Vagina (tissue), 2 donors: Measurements from ENCODE around the gene FAM83C. TPM values are rescaled to one million over a fixed set of nuclear protein-coding genes. Genes with fewer than 3 reads are reported as not detected.

Experiments used
- DNase-seq, 2 donors: peaks; one replicate each; pipeline ENCODE4 v3.0.0-alpha.2; 2017; ENCODE audit errors: extremely low spot score in 2 of 2
- H3K27ac ChIP-seq: fragments of 200-600 bp; sonication (generic); one replicate; pipeline ENCODE4 v1.5.1; 2019
- H3K27me3 ChIP-seq: fragments of 200-600 bp; sonication (generic); one replicate; pipeline ENCODE4 v1.5.1; 2019
- H3K36me3 ChIP-seq, 2 donors: fragments of 200-600 bp; sonication (generic); one replicate each; pipeline ENCODE4 v1.5.1; 2017 to 2019
- H3K4me1 ChIP-seq: fragments of 200-600 bp; sonication (generic); one replicate; pipeline ENCODE4 v1.5.1; 2019
- H3K4me3 ChIP-seq, 2 donors: fragments of 200-600 bp; sonication (generic); 1 replicate in 1 of 2; 2 replicates in 1 of 2; pipeline ENCODE4 v1.5.1; 2016 to 2019
- H3K9me3 ChIP-seq: fragments of 200-600 bp; sonication (generic); one replicate; pipeline ENCODE4 v1.5.1; 2019
- CTCF ChIP-seq, 3 experiments: fragments of 450-650 bp in 2 of 3; fragments of 200-600 bp in 1 of 3; sonication (generic) in 1 of 3; IDR thresholded peaks; one replicate each; pipeline ENCODE4 v1.5.1; 2017 to 2019; ENCODE audit warnings: antibody characterized with exemption in 3 of 3, mild to moderate bottlenecking in 2 of 3, moderate library complexity in 2 of 3
- POLR2A ChIP-seq, 2 donors: fragments of 450-650 bp; IDR thresholded peaks; one replicate each; pipeline ENCODE4 v1.6.1; 2017; ENCODE audit warnings: antibody characterized with exemption in 2 of 2, mild to moderate bottlenecking in 2 of 2, moderate library complexity in 2 of 2
- POLR2AphosphoS5 ChIP-seq, 2 donors: sonication (generic); formaldehyde crosslinking; IDR thresholded peaks; one replicate each; pipeline ENCODE4 v1.9.0; 2017; ENCODE audit warnings: antibody characterized with exemption in 2 of 2, mild to moderate bottlenecking in 2 of 2, low read depth in 1 of 2; ENCODE audit not compliant: insufficient read depth in 1 of 2
- intact Hi-C: fragments of 100-400 bp; cut with DNase I; formaldehyde crosslinking; loops from one replicate; pipeline ENCODE4 v1.15.1; 2023
- total RNA-seq: library from RNA; depleted of rRNA; stranded (reverse); fragments of >200 nt; gene quantifications from one replicate; pipeline ENCODE4 v1.2.3, GENCODE V29; 2016

FAM83C gene
- total RNA-seq, 1 donor from 2014 or later, result 16.9 TPM

DNA sequence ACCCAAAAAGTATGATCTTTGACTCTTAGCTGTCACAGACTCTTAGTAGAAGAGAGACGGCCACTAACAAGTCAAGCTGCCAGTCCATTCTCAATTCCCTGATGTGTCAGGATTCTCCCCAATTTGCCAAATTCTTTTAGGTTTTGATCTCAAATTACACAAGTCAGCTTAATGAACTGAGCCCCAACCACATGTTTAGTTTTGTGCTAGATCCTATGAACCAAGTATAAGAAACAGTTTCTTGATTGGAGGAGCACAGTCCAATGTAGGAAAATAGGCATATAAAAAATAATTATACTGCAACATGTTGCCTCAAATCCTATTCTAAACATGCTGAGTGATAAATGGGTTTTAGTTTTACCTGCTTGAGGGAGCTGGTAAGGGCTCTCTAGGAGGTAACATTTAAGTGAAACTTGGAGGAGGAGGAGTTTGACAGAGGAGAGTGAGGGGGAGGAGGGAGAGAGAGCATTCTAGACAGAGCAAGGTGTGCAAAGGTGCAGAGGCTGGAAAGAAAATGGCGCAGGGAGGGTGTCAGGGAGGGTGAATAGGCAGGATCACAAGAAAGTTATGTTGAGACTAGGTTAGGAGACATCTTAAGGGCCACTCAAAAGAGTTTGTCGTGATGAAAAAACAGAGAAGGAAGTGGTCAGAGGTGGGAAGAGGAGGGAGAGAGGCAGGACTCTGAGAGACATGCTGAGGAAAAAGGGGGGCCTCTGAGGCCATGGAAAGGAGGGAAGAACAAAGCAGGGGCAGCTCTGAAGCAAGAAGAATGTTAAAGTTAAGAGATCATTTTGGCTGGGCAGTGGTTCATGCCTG, 22.8 kb upstream of the FAM83C start:
- no peak overlapping the region for H3K4me3 ChIP-seq
- H3K27ac ChIP-seq, result no peak overlapping the region
- H3K4me1 ChIP-seq, result peaks cover 31% of the 10 kb centered on the region

GRCh38 chr20:35312318-35312717, 20.1 kb upstream of the FAM83C start:
- H3K27ac ChIP-seq, result no peak overlapping the region
- no peak for DNase-seq

More for the DNA sequence above, 22.8 kb upstream of the FAM83C start:
- Histone ChIP-seq H3K9me3 (no peaks in the 10 kb centered on the region), H3K36me3 (no peaks in the 10 kb centered on the region), H3K27me3 (no peaks in the 10 kb centered on the region)
- DNase-seq, result no peak
- TF ChIP-seq POLR2AphosphoS5 (IDR thresholded peaks at IDR 0.05; ENCODE audit: insufficient read depth in 1 of 2, low read depth in 1 of 2), result no peak
- no peak for TF ChIP-seq CTCF (IDR thresholded peaks at IDR 0.05)
- TF ChIP-seq POLR2A (IDR thresholded peaks at IDR 0.05), result no peak
- intact Hi-C loops, result no loop called here

GRCh38 chr20:35311822-35312221, 19.6 kb upstream of the FAM83C start:
- H3K9me3 ChIP-seq, result no peaks in the 10 kb centered on the region
- H3K36me3 ChIP-seq, result no peaks in the 10 kb centered on the region
- H3K4me3 ChIP-seq, result no peak overlapping the region
- H3K27me3 ChIP-seq, result no peaks in the 10 kb centered on the region
- no peak for TF ChIP-seq CTCF (IDR thresholded peaks at IDR 0.05)
- TF ChIP-seq POLR2AphosphoS5 (IDR thresholded peaks at IDR 0.05; ENCODE audit: insufficient read depth in 1 of 2, low read depth in 1 of 2), result no peak
- TF ChIP-seq POLR2A (IDR thresholded peaks at IDR 0.05), result no peak
- no peak for DNase-seq
- intact Hi-C loops, result no loop called here
- no peak overlapping the region for H3K27ac ChIP-seq
- H3K4me1 ChIP-seq, result peaks cover 32% of the 10 kb centered on the region

More at GRCh38 chr20:35312318-35312717, 20.1 kb upstream of the FAM83C start:
- intact Hi-C loops, result no loop called here
- Histone ChIP-seq H3K4me3 (no peak overlapping the region), H3K27me3 (no peaks in the 10 kb centered on the region), H3K9me3 (no peaks in the 10 kb centered on the region), H3K36me3 (no peaks in the 10 kb centered on the region), H3K4me1 (peaks cover 27% of the 10 kb centered on the region)
- no peak for TF ChIP-seq CTCF (IDR thresholded peaks at IDR 0.05)
- TF ChIP-seq POLR2A (IDR thresholded peaks at IDR 0.05), result no peak
- no peak for TF ChIP-seq POLR2AphosphoS5 (IDR thresholded peaks at IDR 0.05; ENCODE audit: insufficient read depth in 1 of 2, low read depth in 1 of 2)

DNA sequence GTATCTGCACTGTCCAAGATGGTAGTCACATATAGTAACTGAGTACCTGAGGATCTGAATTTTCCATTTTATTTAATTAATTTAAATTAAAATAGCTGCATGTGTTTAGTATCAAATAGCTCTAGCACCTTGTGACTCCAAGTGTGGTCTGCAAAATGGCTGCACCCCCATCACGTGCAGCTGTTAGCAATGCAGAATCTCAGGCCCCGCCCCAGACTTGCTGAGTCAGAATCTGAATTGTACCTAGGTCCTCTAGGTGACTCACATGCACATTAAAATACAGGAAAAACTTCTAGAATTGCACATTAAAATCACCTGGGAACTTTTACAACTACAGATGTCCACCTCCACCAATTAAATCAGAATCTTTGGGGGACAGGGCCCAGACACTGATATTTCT, 19.2 kb upstream of the FAM83C start:
- Histone ChIP-seq H3K4me1 (peaks cover 36% of the 10 kb centered on the region), H3K36me3 (no peaks in the 10 kb centered on the region), H3K27me3 (no peaks in the 10 kb centered on the region), H3K4me3 (no peak overlapping the region), H3K9me3 (no peaks in the 10 kb centered on the region), H3K27ac (no peak overlapping the region)
- intact Hi-C loops, result no loop called here
- DNase-seq, result no peak
- TF ChIP-seq POLR2A (IDR thresholded peaks at IDR 0.05) (no peak), POLR2AphosphoS5 (IDR thresholded peaks at IDR 0.05; ENCODE audit: insufficient read depth in 1 of 2, low read depth in 1 of 2) (peak in 1 of 2 donors; percentile 37)

DNA sequence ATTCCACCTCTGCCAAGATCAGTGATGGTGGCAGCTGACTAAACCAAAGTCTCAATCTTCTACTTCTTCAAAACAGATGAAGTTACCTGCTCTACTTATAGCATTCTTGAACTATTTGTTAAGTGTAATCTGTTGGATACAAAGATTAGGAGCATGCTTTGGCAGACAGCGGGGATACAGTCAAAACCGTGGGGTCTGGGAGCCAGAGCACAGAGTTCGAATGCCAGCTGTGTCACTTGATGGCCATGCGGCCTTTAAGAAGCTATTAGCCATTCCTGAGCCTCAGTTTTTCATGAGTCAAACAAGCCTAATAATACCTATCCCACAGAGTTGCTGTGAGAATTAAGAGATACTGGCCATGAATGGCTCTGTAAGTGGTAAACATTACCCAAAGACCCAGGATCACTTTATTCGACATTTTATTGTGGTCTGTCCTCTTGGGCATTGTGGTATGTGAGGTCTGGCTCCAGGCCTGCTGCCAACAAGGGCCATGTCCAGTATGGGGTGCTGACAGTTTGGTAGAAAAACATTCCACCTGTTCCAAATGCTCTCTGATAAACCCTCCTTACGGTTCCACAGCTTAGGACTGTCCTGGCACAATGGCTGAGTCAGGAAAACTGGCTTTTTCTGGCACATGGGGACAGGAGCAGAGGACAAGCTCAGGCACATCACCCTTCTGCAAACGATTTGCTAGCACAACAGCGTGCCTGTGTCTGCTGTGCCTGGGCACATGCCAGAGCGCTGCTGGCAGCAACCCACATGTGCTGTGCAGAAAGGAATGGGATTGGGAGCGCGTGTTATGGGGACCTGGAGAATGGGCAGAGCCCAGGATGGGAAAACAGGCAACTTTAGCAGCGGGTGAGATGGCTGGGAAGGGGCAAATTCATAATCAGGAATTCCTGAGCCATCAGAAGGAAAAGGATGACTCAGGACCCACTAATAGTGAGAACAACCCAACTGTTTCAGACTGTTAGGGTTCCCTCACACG, 15.7 kb upstream of the FAM83C start:
- H3K36me3 ChIP-seq, result no peaks in the 10 kb centered on the region
- peaks cover 64% of the 10 kb centered on the region for H3K4me1 ChIP-seq
- no peaks in the 10 kb centered on the region for H3K27me3 ChIP-seq
- TF ChIP-seq POLR2A (IDR thresholded peaks at IDR 0.05) (no peak), POLR2AphosphoS5 (IDR thresholded peaks at IDR 0.05; ENCODE audit: insufficient read depth in 1 of 2, low read depth in 1 of 2) (peak; percentile 47 to 83)
- no peak for DNase-seq
- intact Hi-C loops, result loop anchor here (5.0 kb wide), 1 partner anchor 139 kb away; no protein-coding TSS in a partner anchor
- H3K27ac ChIP-seq, result peak overlapping the region; percentile 75
- H3K4me3 ChIP-seq, result no peak overlapping the region
- H3K9me3 ChIP-seq, result no peaks in the 10 kb centered on the region
